ENCODE results near the gene PPCS.
"Not testable (repeated sequence)": the region's sequence is repeated elsewhere in the genome, so short reads cannot be mapped to it uniquely, and the experiment has no call there.

The PPCS gene

DNA sequence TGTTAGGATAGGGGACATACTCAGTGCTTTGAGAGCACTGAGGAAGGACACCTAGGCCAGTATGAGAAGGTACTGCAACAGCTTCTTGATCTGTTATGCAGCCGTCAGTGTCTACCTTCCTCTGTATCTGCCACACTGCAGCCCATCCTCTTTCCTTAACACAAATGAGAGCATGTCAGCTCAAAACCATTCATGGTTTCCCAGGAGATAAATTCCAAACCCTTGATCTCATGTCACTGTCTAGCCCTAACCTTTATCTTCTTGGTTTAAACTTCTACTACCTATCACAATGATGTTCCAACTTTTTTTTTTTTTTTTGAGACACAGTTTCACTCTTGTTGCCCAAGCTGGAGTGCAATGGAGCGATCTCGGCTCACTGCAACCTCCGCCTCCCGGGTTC is 1.9 kb upstream of the PPCS start:
- no peak for DNase-seq

DNA sequence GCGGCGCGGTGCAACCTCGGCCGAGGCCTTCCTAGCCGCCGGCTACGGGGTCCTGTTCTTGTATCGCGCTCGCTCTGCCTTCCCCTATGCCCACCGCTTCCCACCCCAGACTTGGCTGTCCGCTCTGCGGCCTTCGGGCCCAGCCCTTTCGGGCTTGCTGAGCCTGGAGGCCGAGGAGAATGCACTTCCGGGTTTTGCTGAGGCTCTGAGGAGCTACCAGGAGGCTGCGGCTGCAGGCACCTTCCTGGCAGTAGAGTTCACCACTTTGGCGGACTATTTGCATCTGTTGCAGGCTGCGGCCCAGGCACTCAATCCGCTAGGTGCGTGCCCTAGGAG is 379 bp downstream of the PPCS start:
- peak; percentile 51 for DNase-seq

DNA sequence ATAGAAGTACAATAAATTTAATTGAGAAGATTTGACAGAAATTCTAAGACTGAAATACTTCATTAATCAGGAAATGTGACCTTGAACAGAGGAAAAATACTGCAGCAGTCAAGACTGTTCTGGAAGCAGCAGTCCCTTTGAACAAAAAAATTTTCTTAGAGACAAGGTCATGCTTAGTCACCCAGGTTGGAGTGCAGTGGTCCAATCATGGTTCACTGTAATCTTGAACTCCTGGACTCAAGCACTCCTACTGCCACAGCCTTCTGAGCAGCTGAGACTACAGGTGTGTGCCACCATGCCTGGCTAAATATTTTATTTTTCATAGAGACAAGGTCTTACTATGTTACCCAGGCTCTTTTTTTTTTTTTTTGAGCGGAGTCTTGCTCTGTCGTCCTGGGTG is 4.9 kb downstream of the PPCS start:
- no peak for DNase-seq

DNA sequence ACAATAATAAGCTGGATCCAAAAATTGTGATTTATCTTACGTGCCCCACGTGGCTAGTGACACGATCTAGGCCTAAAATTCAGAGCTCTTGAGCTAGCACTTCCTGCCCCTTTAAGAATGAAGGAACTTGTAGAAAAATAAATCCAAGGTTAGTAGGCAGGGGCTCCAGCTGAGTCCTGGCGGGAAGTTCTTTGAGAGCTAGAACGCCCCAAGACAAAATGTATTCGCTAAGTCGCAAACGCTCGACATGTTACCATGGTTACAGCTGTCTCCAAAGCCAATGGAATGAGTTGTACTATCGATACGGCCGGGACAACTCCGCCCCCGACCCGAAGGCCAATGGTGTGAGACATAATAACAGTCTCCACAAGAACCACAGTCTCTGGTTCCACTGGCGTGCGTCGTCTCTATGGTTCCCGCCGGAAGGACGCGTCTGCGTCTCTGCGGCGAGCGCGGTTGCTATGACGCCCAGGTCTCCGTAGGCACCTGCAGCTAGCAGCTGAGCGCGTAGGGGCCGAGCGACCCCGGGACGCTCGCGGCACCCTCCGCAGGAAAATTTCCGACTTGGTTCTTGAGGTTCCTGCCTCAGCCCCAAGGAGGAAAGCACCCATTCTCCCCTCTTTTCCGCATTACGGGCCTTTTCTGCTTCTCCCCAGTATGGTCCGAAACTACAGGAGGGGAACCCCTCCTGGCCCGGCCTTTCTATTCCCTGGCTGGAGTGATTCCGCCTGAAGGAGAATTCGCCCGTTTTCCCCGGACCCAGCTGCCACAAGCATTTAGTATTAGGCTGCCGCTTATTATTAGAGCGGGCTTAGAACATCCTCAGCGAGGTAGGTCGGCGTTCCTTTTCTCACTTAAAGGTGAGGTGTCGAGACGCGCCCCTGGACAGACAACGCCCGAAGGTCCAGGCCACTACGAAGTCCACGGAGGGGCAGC is 6.8 kb downstream of the PPCS start, which contains the start of gene CCDC30:
CCDC30 (plus strand) TSS at position 459 of the 936 bp plus-strand sequence. CDS start 17,266 bp downstream, outside the sequence.
- DNase-seq, result peak; percentile 100

DNA sequence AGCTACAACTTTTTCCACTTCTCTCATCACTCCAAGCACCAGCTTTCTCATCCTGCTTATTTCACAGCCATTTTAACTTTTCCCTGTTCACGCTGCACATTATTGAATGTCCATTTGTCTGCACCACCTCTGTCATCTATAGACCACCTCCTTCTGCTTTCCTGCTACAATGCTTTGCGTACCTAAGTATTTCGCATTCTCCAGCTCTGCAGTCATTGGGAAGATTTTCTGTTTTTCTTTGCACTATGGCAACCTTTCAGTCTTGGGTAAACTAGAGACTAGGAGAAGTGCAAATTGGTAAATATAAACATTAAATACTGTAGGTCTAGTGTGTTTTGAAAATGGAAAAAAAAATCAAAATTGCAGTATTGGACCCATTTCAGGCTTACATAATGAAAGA is 7.6 kb downstream of the PPCS start:
- no peak for DNase-seq

- DNase-seq, result no peak
Measured at GRCh38 chr1:42466030-42466429, 9.7 kb downstream of the PPCS start.

DNA sequence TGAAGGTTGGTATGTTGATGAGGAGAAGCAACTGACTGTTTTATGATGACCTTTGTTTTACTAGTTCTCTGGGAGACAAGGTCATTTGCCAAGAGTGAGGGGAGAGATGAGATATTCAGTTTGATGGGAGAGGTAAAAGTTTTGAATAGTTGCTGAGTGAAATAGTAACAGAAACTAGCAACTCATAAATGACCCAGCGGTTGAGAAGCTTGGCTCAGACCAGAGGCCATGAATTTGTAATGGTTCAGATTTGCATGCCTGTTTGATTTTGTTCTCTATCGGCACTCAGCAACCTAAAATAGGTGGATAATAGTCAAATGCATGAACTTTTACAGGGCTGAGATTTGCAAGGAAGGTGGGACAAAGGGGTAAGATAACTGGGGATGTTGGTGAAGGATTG is 13.4 kb downstream of the PPCS start:
- DNase-seq, result no peak

DNA sequence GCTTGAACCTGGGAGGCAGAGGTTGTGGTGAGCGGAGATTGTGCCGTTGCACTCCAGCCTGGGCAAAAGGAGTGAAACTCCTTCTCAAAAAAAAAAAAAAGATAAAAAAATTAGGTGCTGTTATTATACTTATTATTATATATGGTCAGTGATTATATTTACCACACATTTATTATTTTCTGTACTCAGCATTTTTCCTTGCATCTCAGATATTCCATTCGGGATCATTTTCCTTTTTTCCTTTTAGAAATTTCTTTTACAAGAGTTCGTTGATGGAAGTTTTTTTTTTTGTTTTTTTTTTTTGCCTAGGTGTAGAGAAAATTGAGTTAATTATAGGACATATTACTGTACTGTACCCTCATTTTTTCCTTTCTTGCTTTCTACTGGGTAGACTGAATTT is 20.3 kb downstream of the PPCS start:
- no peak for DNase-seq

GRCh38 chr1:42477354-42477753 is 21.0 kb downstream of the PPCS start:
- DNase-seq, result not testable (repeated sequence)

DNA sequence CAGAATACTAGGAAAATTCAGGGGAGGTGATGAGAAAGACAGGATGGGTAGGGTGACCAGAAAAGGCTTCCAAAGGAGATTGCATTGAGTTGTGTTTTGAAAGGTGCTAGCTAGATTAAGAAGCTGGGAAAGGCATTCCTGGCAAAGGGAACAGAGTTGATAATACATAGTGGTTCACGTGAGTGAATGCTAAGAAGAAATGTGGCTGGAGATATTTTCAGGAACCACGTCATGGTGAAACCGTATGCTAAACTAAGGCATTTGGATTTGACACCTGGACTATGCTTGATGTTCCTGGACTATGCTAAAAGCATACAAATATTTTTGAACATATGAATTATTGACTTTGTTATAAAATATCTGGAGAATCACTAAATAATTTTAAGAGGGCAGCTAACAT is 21.4 kb downstream of the PPCS start:
- no peak for DNase-seq

GRCh38 chr1:42479621-42480020 is 23.3 kb downstream of the PPCS start:
- DNase-seq, result no peak

- no peak for DNase-seq
Measured at GRCh38 chr1:42480921-42481320, 24.6 kb downstream of the PPCS start.

DNA sequence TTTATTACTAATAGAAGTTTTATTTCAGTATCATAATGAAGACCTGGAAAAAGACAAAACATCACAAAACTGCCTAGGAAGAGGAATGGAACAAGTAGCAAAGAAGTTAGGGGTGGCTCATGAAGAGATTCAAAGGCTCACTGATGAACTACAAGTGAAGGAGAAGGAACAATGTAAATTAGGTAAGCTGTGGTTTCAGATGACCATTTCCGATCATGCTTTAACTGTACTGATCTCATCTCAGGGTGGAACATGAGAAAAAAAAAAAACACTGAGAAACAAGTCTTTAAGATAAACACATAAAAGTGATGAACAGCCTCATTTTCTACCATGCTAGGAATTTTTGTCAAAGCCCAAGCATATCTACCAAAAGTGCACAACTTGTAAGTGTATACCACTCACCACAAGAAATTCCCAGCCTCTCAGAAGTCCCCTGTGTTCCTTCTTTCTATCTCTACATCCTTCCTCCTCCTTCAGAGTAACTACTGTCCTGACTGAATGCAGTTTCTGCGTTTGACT is 26.4 kb downstream of the PPCS start:
- no peak for DNase-seq

- DNase-seq, result no peak
Measured at GRCh38 chr1:42484382-42484781, 28.0 kb downstream of the PPCS start.

GRCh38 chr1:42490237-42490636 is 33.9 kb downstream of the PPCS start:
- no peak for DNase-seq

DNA sequence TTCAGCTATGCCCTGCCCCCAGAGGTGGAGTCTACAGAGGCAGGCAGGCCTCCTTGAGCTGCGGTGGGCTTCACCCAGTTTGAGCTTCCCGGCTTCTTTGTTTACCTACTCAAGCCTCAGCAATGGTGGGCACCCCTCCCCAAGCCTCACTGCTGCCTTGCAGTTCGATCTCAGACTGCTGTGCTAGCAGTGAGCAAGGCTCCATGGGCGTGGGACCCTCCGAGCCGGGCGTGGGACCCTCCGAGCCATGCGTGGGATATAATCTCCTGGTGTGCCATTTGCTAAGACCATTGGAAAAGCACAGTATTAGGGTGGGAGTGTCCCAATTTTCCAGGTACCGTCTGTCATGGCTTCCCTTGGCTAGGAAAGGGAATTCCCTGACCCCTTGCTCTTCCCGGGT is 45.7 kb downstream of the PPCS start:
- DNase-seq, result not testable (repeated sequence)

DNA sequence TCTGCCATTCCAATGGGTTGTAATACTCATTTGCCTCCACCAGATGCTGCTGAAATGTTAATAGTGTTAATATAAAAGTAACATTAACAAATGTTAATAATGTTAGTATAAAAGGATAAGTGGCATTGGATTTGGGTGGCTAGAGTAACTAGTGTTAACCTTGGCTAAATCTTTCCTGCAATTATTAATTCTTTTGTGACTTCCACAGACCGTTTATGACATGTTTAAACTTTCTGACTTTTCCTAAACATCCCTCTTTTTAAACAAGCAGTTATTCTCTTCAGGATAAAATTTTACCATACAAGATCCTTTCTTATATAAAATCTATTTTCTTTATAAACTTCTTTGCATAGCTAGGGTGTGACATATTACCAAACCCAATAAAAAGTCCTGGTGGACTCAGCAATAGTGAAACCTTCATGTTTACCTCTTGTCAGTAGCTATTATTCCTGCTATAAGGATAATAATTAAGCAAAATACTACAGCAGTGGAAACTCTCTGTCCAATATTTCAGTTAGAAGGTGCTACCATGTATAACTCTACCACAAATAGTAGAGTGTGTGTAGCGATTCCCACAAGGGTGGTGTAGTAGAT is 48.3 kb downstream of the PPCS start:
- no peak for DNase-seq

DNA sequence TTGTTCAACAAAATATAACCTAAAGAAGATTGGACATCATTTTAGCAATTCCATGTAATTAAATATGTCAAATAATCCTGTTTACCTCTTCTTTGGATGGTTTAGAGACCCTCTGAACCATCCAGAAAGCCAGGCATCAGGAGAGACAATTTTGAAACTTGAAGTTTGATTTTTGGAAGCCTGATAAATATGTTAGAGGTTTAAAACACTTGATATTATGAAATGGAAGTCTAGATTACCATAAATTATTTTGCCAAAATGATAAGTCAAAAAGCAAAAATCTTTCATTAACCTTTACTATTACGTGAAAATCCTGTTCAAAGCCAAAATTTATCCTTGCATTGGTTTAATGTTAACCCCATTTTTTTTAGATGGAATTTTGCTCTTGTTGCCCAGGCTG is 50.2 kb downstream of the PPCS start:
- no peak for DNase-seq

Data from NCI-H1105 (cell line).